Astrocyte of the cerebellum (primary cell): ENCODE results near the gene ZNF451.
A peak's percentile ranks its signal among the peaks of the same experiment; 100 is the strongest.

Experiments
- DNase-seq: peaks from one replicate; pipeline ENCODE4 v3.0.0-alpha.2; 2011; ENCODE audit warnings: low read depth
- H3K4me3 ChIP-seq: 2 replicates; pipeline ENCODE4 v1.5.1; 2011; ENCODE audit warnings: mild to moderate bottlenecking, low read depth, low read length, moderate library complexity
- in situ Hi-C: cut with HindIII; loops from 2 replicates; pipeline ENCODE4 v1.10.0; 2017; ENCODE audit warnings: low sequenced_read_pairs
- TF ChIP-seq, protein P1 (sequence below): IDR thresholded peaks from 2 replicates; pipeline ENCODE4 v1.5.1; 2012; ENCODE audit warnings: low read length, low read depth, moderate library complexity, mild to moderate bottlenecking; ENCODE audit errors: missing control alignments

ZNF451 gene

DNA sequence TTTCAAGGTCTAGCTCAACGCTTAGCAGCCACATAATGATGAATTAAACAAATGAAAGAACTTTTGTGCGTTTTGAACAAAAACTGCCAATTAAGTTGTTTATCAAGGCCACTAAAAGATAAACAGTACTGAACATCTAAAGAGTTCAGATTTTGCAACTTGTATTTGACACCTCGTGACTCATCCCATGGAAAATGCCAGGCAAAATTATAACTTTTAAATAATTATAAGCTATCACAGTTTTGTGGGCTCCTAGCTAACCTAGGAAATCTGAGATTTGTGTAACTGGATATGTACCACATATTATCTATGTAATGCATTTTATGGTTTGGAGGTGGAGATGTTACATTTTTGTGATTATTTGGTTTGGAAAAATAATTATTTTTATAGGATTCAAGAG lies 72.5 kb downstream of the ZNF451 start:
- in situ Hi-C loops: no loop called here
- TF ChIP-seq, protein P1, sequence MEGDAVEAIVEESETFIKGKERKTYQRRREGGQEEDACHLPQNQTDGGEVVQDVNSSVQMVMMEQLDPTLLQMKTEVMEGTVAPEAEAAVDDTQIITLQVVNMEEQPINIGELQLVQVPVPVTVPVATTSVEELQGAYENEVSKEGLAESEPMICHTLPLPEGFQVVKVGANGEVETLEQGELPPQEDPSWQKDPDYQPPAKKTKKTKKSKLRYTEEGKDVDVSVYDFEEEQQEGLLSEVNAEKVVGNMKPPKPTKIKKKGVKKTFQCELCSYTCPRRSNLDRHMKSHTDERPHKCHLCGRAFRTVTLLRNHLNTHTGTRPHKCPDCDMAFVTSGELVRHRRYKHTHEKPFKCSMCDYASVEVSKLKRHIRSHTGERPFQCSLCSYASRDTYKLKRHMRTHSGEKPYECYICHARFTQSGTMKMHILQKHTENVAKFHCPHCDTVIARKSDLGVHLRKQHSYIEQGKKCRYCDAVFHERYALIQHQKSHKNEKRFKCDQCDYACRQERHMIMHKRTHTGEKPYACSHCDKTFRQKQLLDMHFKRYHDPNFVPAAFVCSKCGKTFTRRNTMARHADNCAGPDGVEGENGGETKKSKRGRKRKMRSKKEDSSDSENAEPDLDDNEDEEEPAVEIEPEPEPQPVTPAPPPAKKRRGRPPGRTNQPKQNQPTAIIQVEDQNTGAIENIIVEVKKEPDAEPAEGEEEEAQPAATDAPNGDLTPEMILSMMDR: no peak
- no peak overlapping the region for H3K4me3 ChIP-seq
- no peak for DNase-seq

DNA sequence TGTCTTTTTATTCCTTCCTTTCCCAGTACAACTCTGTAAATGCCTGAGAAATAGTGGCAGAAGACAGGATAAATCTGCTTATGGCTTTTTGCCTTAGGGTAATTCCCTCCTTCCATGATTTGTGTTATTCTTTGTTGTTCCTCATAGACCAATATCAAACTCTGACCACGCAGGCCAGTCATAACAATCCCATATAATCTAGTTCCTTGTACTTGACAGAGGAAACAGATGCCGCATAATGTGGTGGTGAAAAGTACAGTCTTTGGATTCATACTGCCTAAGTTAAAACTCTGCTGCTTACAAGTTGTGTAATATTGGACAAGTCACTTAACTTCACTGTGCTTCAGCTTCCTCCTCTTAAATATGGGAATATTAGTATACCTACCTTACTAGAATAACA lies 74.0 kb downstream of the ZNF451 start:
- TF ChIP-seq, protein P1: no peak
- in situ Hi-C loops: no loop called here
- no peak overlapping the region for H3K4me3 ChIP-seq
- DNase-seq: no peak

DNA sequence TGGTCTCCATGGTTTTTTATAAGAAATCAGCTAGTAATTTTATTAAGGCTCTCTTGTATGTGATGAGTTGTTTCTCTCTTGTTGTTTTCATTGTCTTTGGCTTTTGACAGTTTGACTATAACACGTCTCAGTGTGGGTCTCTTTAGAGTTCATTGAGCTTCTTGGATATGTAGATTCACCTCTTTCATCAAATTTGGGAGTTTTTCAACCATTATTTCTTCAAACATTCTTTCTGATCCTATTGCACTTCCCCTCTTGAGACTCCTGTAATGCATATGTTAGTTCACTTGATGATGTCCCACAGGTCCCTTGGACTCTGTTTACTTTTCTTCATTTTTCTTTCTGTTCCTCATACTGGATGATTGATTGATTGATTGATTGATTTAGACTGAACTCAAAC lies 75.1 kb downstream of the ZNF451 start:
- TF ChIP-seq, protein P1: no peak
- in situ Hi-C loops: no loop called here
- no peak for DNase-seq
- no peak overlapping the region for H3K4me3 ChIP-seq

DNA sequence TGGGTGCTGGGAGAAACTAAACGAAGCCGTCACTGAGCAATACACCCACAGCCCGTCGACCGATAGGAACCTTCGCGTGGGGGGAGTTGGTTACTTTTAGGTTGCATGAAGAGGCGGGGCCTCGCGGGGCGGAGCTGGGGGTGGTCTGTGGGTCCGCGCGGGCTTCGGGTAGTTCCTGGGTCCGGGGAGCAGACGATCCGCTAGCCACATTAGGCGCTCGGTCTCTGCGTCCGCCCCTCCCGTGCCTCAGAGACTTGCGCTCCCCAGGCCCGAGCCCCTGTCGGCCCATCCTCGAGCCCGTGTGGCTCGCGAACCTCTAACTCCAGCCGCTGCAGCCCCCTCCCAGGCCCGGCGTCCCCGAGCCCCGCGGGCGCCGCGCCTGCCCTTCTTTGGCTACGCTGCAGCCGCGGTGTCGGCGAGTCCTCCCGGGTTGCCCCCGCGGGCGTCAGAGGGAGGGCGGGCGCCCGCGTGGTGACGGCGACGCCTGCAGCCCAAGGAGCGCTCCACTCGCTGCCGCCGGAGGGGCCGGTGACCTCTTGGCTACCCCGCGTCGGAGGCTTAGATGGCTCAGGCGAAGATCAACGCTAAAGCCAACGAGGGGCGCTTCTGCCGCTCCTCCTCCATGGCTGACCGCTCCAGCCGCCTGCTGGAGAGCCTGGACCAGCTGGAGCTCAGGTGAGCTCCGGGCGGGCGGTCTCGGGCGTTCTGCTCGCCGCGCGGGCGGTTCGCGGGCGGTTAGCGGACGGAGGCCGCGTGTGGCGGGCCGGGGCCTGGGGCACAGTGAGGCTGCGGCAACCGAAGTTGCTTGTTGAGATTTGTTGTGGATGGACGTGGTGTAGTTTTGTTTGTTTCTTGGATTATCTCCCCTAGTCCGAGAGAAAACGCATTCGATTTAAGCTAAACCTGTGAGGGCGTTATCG lies 82.4 kb downstream of the ZNF451 start, which contains the start of gene BAG2:
BAG2 (plus strand) TSS at position 191 of the 920 bp plus-strand sequence; CDS start at position 563, 372 bp downstream.
- TF ChIP-seq, protein P1: peak; percentile 20
- DNase-seq: peak; percentile 58
- peak within 1 kb of the TSS; percentile 61 for H3K4me3 ChIP-seq
- in situ Hi-C loops: no loop called here

DNA sequence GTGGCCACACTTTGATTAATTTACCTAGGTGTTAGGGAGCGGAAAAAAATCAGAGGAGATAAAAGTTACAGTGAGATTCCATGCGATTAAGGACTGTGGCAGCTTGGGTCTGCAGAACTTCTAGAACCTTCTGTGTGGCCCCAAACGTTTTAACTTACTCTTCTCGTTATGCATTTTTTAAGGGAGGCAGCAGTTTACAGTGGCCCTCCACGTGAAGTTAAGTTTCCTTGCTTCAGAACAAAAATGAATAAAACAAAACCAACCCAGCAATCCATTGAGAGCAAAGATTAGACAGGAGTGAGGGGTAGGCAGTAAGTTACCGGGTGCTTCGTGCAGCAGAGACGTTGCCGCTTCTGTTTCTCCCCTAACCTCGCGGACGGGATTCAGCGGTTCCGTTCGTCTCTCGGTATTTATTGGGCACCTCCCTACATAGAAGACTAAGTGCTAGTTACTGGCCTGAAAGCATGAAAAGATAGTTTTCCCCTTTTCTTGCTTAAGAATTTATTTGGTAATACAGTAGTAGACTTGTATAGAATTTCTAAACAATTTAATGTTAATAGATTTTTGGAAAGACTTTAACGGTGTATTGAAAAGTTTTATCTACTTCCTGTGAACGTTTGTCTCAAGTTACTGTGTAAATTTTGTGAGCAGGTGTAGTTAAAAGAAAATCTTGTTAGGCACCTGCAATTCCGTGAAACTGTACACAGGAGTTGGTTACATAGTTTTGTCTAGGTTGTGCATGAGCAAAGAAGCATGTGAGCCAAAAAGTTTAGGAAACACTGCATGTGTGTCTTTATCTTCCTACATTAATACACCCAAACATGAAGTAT lies 83.3 kb downstream of the ZNF451 start:
- TF ChIP-seq, protein P1: no peak
- DNase-seq: no peak
- in situ Hi-C loops: no loop called here
- H3K4me3 ChIP-seq: peak overlapping the region; percentile 61

DNA sequence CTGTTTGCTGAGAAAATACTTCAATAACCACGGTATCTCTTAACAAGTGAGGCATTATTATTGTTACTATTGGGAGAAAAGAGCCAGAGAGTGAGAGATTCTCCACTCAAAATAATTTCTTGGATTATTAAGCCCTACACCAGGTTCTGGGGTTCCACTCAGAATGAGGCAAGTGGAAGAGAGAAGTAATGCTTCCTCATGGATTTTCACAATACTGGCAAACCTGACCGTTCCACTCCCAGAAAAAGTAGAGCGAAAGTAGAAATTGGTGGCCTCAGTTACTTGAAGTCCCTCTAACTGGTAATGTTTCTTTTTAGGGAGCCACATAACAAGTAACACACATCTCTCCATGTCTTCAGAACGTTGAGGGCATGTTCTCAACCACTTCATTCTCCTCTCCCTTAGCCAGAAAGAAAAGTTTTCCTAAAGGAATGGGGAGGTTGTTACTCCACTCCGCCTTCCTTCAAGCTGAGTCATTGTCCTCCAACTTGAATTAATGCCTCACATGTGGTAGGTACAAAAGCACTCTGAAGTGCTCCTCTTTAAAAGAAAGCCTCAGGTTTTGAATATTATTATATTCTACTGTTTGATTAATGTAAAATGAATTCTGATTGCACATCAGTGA lies 84.0 kb downstream of the ZNF451 start:
- H3K4me3 ChIP-seq: peak overlapping the region; percentile 61
- peak; percentile 35 for DNase-seq
- in situ Hi-C loops: no loop called here

More for the DNA sequence above, 84.0 kb downstream of the ZNF451 start:
- TF ChIP-seq, protein P1: no peak
